A549 (cell line): ENCODE measurements around the gene ELMO2. TPM values are rescaled to one million over a fixed set of nuclear protein-coding genes. Genes with fewer than 3 reads are reported as not detected.
A peak's percentile ranks its signal among the peaks of the same experiment; 100 is the strongest.

Experiments
- ATAC-seq, 2 experiments: fragments of 200-7000 bp in 1 of 2; fragments of >200 bp in 1 of 2; cut with Nextera tagmentation in 1 of 2; cut with Tn5 transposase in 1 of 2; 3 replicates each; pipeline versions ENCODE4 v1.8.0 to v1.9.1; 2018 to 2020; ENCODE audit warnings: mild to moderate bottlenecking in 1 of 2, moderate library complexity in 1 of 2
- CTCF ChIA-PET: fragments of 300-600 bp; sonication (Branson Sonifier 250); formaldehyde crosslinking; extraction: SDS; loops from one replicate; lab custom pipeline; 2021; ENCODE audit warnings: antibody characterized with exemption, inconsistent platforms; lab: Yijun Ruan, JAX
- POLR2A ChIA-PET: fragments of 350-600 bp; formaldehyde crosslinking; extraction: SDS; loops from one replicate; lab custom pipeline; 2021; ENCODE audit warnings: antibody characterized with exemption, inconsistent platforms; lab: Yijun Ruan, JAX
- DNase-seq, 2 experiments: peaks; one replicate each; pipeline versions ENCODE4 v3.0.0 to v3.0.0-alpha.2; 2011 to 2016; ENCODE audit warnings: low read depth in 1 of 2, low spot score in 1 of 2
- FAIRE-seq: peaks from 2 replicates; lab custom pipeline; 2011; peaks lifted over from hg19 to GRCh38; lab: Jason Lieb, UNC
- H3K27ac ChIP-seq, 2 experiments: fragments of >200 bp; sonication (Bioruptor Twin); formaldehyde crosslinking; 3 replicates each; pipeline ENCODE4 v1.5.1; 2016 to 2017
- H3K4me1 ChIP-seq: fragments of >200 bp; sonication (Bioruptor Twin); formaldehyde crosslinking; 3 replicates; pipeline ENCODE4 v1.6.1; 2016
- H3K4me2 ChIP-seq: fragments of >200 bp; sonication (Bioruptor Twin); formaldehyde crosslinking; 3 replicates; pipeline ENCODE4 v1.6.1; 2016
- H3K4me3 ChIP-seq: fragments of >200 bp; sonication (Bioruptor Twin); formaldehyde crosslinking; 3 replicates; pipeline ENCODE4 v1.5.1; 2016
- H3K9me3 ChIP-seq: fragments of >200 bp; sonication (Bioruptor Twin); formaldehyde crosslinking; 3 replicates; pipeline ENCODE4 v1.6.1; 2016
- CEBPB ChIP-seq, 2 experiments: fragments of >200 bp in 1 of 2; sonication (Bioruptor Twin) in 1 of 2; formaldehyde crosslinking in 1 of 2; IDR thresholded peaks; 2 replicates each; pipeline ENCODE4 v1.6.1; 2012 to 2016
- CHD4 ChIP-seq: fragments of 200-600 bp; sonication (generic); IDR thresholded peaks from 2 replicates; pipeline ENCODE4 v1.6.1; 2016; ENCODE audit warnings: antibody characterized with exemption, mild to moderate bottlenecking, borderline replicate concordance
- EHF ChIP-seq: fragments of 250-450 bp; sonication (Bioruptor Pico); IDR thresholded peaks from 2 replicates; pipeline ENCODE4 v1.5.0; 2020; ENCODE audit warnings: mild to moderate bottlenecking
- EHMT2 ChIP-seq: fragments of 200-600 bp; sonication (generic); IDR thresholded peaks from 2 replicates; pipeline ENCODE4 v1.6.1; 2016; ENCODE audit warnings: antibody characterized with exemption, low read depth, mild to moderate bottlenecking, moderate library complexity
- EP300 ChIP-seq, 2 experiments: fragments of >200 bp; sonication (Bioruptor Twin); formaldehyde crosslinking; IDR thresholded peaks; 2 replicates in 1 of 2; 3 replicates in 1 of 2; pipeline ENCODE4 v1.6.1; 2016 to 2017
- ESRRA ChIP-seq: fragments of 150-350 bp; IDR thresholded peaks from 2 replicates; pipeline ENCODE4 v1.6.1; 2014; ENCODE audit warnings: mild to moderate bottlenecking, low read length, borderline replicate concordance
- FOSB ChIP-seq: fragments of 250-450 bp; sonication (Bioruptor Pico); IDR thresholded peaks from 2 replicates; pipeline ENCODE4 v1.5.0; 2020; ENCODE audit warnings: mild to moderate bottlenecking, moderate library complexity
- FOXS1 ChIP-seq: fragments of 250-450 bp; sonication (Bioruptor Pico); IDR thresholded peaks from 2 replicates; pipeline ENCODE4 v1.5.0; 2020; ENCODE audit warnings: mild to moderate bottlenecking, moderate library complexity
- HEYL ChIP-seq: fragments of 250-450 bp; sonication (Bioruptor Pico); IDR thresholded peaks from 2 replicates; pipeline ENCODE4 v1.8.0; 2021; ENCODE audit warnings: mild to moderate bottlenecking, moderate library complexity
- HOXA7 ChIP-seq: fragments of 250-450 bp; sonication (Bioruptor Pico); IDR thresholded peaks from 2 replicates; pipeline ENCODE4 v1.5.0; 2020; ENCODE audit warnings: mild to moderate bottlenecking, moderate library complexity
- HOXB13 ChIP-seq: fragments of 250-450 bp; sonication (Bioruptor Pico); IDR thresholded peaks from 2 replicates; pipeline ENCODE4 v1.5.0; 2020; ENCODE audit warnings: low read depth, mild to moderate bottlenecking, moderate library complexity
- JUN ChIP-seq, 2 experiments: fragments of >200 bp; sonication (Bioruptor Twin); formaldehyde crosslinking; IDR thresholded peaks; 2 replicates in 1 of 2; 3 replicates in 1 of 2; pipeline ENCODE4 v1.6.1; 2016 to 2017
- NFE2L2 ChIP-seq: fragments of 150-350 bp; conservative IDR thresholded peaks from 2 replicates; pipeline ENCODE4 v1.6.1; 2014; ENCODE audit warnings: low read length
- PHF8 ChIP-seq: fragments of 200-600 bp; sonication (generic); IDR thresholded peaks from 2 replicates; pipeline ENCODE4 v1.6.1; 2016; ENCODE audit warnings: low read depth, mild to moderate bottlenecking, antibody characterized with exemption, moderate library complexity, borderline replicate concordance
- POLR2A ChIP-seq: IDR thresholded peaks from 2 replicates; pipeline ENCODE4 v1.6.1; 2012; ENCODE audit warnings: mild to moderate bottlenecking, low read length
- POLR2AphosphoS2 ChIP-seq: conservative IDR thresholded peaks from 2 replicates; pipeline ENCODE4 v1.6.1; 2012; ENCODE audit warnings: low read length, improper control_type of control experiment, inconsistent platforms
- RAD21 ChIP-seq, 2 experiments: fragments of >200 bp in 1 of 2; sonication (Bioruptor Twin) in 1 of 2; formaldehyde crosslinking in 1 of 2; IDR thresholded peaks in 1 of 2; conservative IDR thresholded peaks in 1 of 2; 2 replicates in 1 of 2; 3 replicates in 1 of 2; pipeline ENCODE4 v1.6.1; 2012 to 2018; ENCODE audit warnings: inconsistent platforms in 1 of 2
- RARB ChIP-seq: fragments of 250-450 bp; sonication (Bioruptor Pico); IDR thresholded peaks from 2 replicates; pipeline ENCODE4 v1.8.0; 2021; ENCODE audit warnings: mild to moderate bottlenecking, moderate library complexity
- RCOR1 ChIP-seq: fragments of 150-350 bp; IDR thresholded peaks from 2 replicates; pipeline ENCODE4 v1.6.1; 2014; ENCODE audit warnings: antibody characterized with exemption, low read length, low read depth
- SMC3 ChIP-seq: fragments of >200 bp; sonication (Bioruptor Twin); formaldehyde crosslinking; IDR thresholded peaks from 3 replicates; pipeline ENCODE4 v1.6.1; 2018; ENCODE audit warnings: inconsistent platforms
- SREBF2 ChIP-seq: fragments of 450-650 bp; IDR thresholded peaks from 2 replicates; pipeline ENCODE4 v1.6.1; 2014; ENCODE audit warnings: mild to moderate bottlenecking, moderate library complexity
- TFCP2L1 ChIP-seq: fragments of 250-450 bp; sonication (Bioruptor Pico); IDR thresholded peaks from 2 replicates; pipeline ENCODE4 v1.5.0; 2021; ENCODE audit warnings: mild to moderate bottlenecking
- ZFP36 ChIP-seq: fragments of 450-650 bp; IDR thresholded peaks from 2 replicates; pipeline ENCODE4 v1.6.1; 2014; ENCODE audit warnings: borderline replicate concordance; ENCODE audit not compliant: partially characterized antibody
- ZNF302 ChIP-seq: fragments of 250-450 bp; sonication (Bioruptor Pico); IDR thresholded peaks from 2 replicates; pipeline ENCODE4 v1.9.0; 2021; ENCODE audit warnings: inconsistent platforms, mild to moderate bottlenecking, moderate library complexity
- ZSCAN20 ChIP-seq: fragments of 250-450 bp; sonication (Bioruptor Pico); IDR thresholded peaks from 2 replicates; pipeline ENCODE4 v1.8.0; 2022; ENCODE audit warnings: mild to moderate bottlenecking, moderate library complexity
- WGBS: methylation state at CpG from one replicate; pipeline ENCODE4 v1.1.6; 2017; ENCODE audit errors: missing lambda C conversion rate; 5-methylcytosine and 5-hydroxymethylcytosine counted together
- polyA plus RNA-seq, 4 experiments: library from polyadenylated mRNA; depleted of rRNA in 3 of 4; stranded (reverse); fragments of >200 nt; fragmentation: RNase III in 1 of 4; extraction: RNeasy Plus Mini Kit Qiagen cat#74134 plus additional on column Dnase treatment in 1 of 4; gene quantifications; 2 replicates in 3 of 4; 3 replicates in 1 of 4; pipeline ENCODE4 v1.2.3, GENCODE V29; 2011 to 2017
- TF ChIP-seq, protein P1 (sequence below): IDR thresholded peaks from 2 replicates; pipeline ENCODE4 v1.6.1; 2012
- TF ChIP-seq, protein P2 (sequence below): fragments of 200-600 bp; sonication (generic); IDR thresholded peaks from 2 replicates; pipeline ENCODE4 v1.6.1; 2016; ENCODE audit warnings: antibody characterized with exemption, mild to moderate bottlenecking, moderate library complexity
- TF ChIP-seq, protein P3 (sequence below): fragments of 450-650 bp; IDR thresholded peaks from 2 replicates; pipeline ENCODE4 v1.6.1; 2014; ENCODE audit warnings: antibody characterized with exemption
- TF ChIP-seq, protein P4 (sequence below): fragments of 150-350 bp; IDR thresholded peaks from 2 replicates; pipeline ENCODE4 v1.6.1; 2014; ENCODE audit warnings: low read depth, mild to moderate bottlenecking, low read length
- TF ChIP-seq, protein P5 (sequence below): fragments of >200 bp; sonication (Bioruptor Twin); formaldehyde crosslinking; IDR thresholded peaks from 2 replicates; pipeline ENCODE4 v1.6.1; 2016
- TF ChIP-seq, protein P6 (sequence below): fragments of >200 bp; sonication (Bioruptor Twin); formaldehyde crosslinking; IDR thresholded peaks from 3 replicates; pipeline ENCODE4 v1.6.1; 2016

The ELMO2 gene
- polyA plus RNA-seq, 2 of the 4 experiments (the other 2 are of a cell fraction), result 23.4 to 25.1 TPM

DNA sequence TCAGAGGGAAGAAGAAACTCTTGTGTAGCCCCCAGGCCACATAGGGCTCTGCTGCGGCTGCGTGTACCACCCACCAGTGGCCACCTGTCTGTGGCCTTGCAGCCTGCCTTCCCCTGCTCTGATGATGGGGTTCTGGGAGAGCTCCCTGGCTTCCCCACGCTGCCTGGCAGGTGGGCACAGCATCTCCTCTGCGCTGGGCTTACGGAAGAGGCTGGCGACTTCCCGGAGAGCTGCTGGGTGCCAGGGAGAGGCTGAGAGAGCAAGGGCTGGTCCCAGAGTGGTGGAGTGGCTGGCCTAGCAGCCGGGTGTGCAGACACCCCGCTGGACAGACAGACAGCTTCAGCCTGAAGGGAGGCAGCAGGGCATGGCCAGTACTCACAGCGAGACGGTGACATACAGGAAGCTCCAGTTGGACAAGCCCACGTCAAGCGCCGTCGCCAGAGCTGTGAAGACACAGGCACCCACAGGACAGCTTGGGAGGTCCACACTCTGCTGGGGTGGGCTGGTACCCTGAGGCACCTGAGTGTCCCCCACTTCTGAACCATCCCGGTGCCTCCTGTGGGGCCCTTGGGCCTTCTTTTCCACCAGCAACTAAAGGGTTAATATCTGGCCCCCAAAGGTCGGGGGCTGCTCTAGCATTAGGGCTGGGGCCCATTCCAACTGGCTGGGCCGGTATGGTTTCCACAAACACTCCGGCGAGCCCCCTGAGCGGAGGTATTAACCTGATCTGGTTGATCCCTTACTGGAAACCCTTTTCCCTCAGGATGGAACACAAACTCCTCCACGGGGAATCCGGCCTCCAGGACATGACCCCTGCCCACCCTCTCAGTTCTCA lies 50.0 kb downstream of the ELMO2 start:
- no peak for TF ChIP-seq CHD4
- TF ChIP-seq PHF8, result no peak
- TF ChIP-seq RARB, result no peak
- TF ChIP-seq HEYL (CRISPR knock-in tag), result no peak
- TF ChIP-seq SREBF2, result no peak
- no peak for TF ChIP-seq ZSCAN20 (CRISPR knock-in tag)
- no peak for TF ChIP-seq RAD21 (conservative IDR thresholded peaks at IDR 0.05 in 1 of 2, IDR thresholded peaks at IDR 0.05 in 1 of 2)
- TF ChIP-seq ZNF302 (CRISPR knock-in tag), result no peak
- no peak for TF ChIP-seq SMC3
- no peak for TF ChIP-seq EHMT2
- TF ChIP-seq, protein P1, sequence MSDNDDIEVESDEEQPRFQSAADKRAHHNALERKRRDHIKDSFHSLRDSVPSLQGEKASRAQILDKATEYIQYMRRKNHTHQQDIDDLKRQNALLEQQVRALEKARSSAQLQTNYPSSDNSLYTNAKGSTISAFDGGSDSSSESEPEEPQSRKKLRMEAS, result no peak
- no peak for TF ChIP-seq CEBPB (IDR thresholded peaks at IDR 0.05)
- TF ChIP-seq FOSB, result no peak
- TF ChIP-seq, protein P2, sequence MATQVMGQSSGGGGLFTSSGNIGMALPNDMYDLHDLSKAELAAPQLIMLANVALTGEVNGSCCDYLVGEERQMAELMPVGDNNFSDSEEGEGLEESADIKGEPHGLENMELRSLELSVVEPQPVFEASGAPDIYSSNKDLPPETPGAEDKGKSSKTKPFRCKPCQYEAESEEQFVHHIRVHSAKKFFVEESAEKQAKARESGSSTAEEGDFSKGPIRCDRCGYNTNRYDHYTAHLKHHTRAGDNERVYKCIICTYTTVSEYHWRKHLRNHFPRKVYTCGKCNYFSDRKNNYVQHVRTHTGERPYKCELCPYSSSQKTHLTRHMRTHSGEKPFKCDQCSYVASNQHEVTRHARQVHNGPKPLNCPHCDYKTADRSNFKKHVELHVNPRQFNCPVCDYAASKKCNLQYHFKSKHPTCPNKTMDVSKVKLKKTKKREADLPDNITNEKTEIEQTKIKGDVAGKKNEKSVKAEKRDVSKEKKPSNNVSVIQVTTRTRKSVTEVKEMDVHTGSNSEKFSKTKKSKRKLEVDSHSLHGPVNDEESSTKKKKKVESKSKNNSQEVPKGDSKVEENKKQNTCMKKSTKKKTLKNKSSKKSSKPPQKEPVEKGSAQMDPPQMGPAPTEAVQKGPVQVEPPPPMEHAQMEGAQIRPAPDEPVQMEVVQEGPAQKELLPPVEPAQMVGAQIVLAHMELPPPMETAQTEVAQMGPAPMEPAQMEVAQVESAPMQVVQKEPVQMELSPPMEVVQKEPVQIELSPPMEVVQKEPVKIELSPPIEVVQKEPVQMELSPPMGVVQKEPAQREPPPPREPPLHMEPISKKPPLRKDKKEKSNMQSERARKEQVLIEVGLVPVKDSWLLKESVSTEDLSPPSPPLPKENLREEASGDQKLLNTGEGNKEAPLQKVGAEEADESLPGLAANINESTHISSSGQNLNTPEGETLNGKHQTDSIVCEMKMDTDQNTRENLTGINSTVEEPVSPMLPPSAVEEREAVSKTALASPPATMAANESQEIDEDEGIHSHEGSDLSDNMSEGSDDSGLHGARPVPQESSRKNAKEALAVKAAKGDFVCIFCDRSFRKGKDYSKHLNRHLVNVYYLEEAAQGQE, result no peak
- TF ChIP-seq, protein P3, sequence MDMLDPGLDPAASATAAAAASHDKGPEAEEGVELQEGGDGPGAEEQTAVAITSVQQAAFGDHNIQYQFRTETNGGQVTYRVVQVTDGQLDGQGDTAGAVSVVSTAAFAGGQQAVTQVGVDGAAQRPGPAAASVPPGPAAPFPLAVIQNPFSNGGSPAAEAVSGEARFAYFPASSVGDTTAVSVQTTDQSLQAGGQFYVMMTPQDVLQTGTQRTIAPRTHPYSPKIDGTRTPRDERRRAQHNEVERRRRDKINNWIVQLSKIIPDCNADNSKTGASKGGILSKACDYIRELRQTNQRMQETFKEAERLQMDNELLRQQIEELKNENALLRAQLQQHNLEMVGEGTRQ, result no peak
- TF ChIP-seq ESRRA, result no peak
- no peak for TF ChIP-seq JUN (IDR thresholded peaks at IDR 0.05)
- TF ChIP-seq EP300 (IDR thresholded peaks at IDR 0.05), result no peak
- TF ChIP-seq HOXA7 (CRISPR knock-in tag), result no peak
- TF ChIP-seq TFCP2L1 (CRISPR knock-in tag), result no peak
- H3K4me3 ChIP-seq, result no peak overlapping the region
- H3K9me3 ChIP-seq, result no peaks in the 10 kb centered on the region
- ATAC-seq (peak in 1 of 2 experiments; percentile 13; a peak in 2 of 6 replicates), DNase-seq (no peak), FAIRE-seq (no peak)
- H3K27ac ChIP-seq, result no peak overlapping the region
- POLR2A ChIA-PET, result interaction anchor here (1.3 kb wide), 1 partner anchor 8 kb away, joined by 10 read pairs; no protein-coding TSS in a partner anchor
- CTCF ChIA-PET, result interaction anchor here (0.8 to 2.9 kb wide), 4 partner anchors 48 to 224 kb away, joined by 4 to 10 read pairs (median 4); partner anchors contain the start of gene CDH22
- no peaks in the 10 kb centered on the region for H3K4me1 ChIP-seq
- WGBS, result 85% methylated on average over 18 of the region's 23 CpGs
- no peak overlapping the region for H3K4me2 ChIP-seq

DNA sequence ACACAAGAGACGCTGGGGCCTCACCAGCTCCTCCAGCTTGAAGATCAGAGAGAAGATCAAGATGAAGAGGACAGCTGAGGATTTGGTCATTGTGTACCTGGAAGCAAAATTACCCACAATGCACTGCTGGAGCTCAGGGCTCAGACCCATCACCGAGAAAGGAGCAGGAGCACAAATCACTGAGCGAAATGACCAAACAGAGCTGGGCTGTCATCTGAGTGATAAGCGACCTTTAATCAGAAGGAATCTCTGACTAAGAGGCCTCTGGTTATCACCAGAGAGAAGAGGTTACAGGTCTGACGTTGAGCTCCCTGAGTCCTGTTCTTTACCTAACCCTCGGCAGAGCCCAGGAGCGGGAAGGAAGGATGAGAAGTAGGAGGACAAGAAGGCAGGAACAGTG lies 50.6 kb downstream of the ELMO2 start:
- Histone ChIP-seq H3K4me3 (no peak overlapping the region), H3K4me1 (peaks cover 5% of the 10 kb centered on the region), H3K4me2 (no peak overlapping the region), H3K9me3 (no peaks in the 10 kb centered on the region), H3K27ac (no peak overlapping the region)
- ATAC-seq, result no peak
- no peak for FAIRE-seq
- no peak for DNase-seq
- CTCF ChIA-PET, result interaction anchor here (0.8 to 1.5 kb wide), 3 partner anchors 47 to 224 kb away, joined by 4 to 5 read pairs (median 4); partner anchors contain the start of gene CDH22
- 84% methylated on average over 7 of the region's 7 CpGs for WGBS
- POLR2A ChIA-PET, result interaction anchor here (1.3 kb wide), 1 partner anchor 8 kb away, joined by 10 read pairs; no protein-coding TSS in a partner anchor
- TF ChIP-seq RAD21 (conservative IDR thresholded peaks at IDR 0.05 in 1 of 2, IDR thresholded peaks at IDR 0.05 in 1 of 2) (no peak), EHF (no peak), ZSCAN20 (CRISPR knock-in tag) (no peak), FOXS1 (CRISPR knock-in tag) (no peak), RCOR1 (no peak), POLR2A (no peak), HOXB13 (CRISPR knock-in tag) (no peak), HOXA7 (CRISPR knock-in tag) (no peak), POLR2AphosphoS2 (no peak), NFE2L2 (no peak), ZFP36 (no peak)
- TF ChIP-seq, protein P4, sequence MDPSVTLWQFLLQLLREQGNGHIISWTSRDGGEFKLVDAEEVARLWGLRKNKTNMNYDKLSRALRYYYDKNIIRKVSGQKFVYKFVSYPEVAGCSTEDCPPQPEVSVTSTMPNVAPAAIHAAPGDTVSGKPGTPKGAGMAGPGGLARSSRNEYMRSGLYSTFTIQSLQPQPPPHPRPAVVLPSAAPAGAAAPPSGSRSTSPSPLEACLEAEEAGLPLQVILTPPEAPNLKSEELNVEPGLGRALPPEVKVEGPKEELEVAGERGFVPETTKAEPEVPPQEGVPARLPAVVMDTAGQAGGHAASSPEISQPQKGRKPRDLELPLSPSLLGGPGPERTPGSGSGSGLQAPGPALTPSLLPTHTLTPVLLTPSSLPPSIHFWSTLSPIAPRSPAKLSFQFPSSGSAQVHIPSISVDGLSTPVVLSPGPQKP, result no peak
- TF ChIP-seq, protein P5, sequence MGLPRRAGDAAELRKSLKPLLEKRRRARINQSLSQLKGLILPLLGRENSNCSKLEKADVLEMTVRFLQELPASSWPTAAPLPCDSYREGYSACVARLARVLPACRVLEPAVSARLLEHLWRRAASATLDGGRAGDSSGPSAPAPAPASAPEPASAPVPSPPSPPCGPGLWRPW, result no peak
- TF ChIP-seq, protein P6, sequence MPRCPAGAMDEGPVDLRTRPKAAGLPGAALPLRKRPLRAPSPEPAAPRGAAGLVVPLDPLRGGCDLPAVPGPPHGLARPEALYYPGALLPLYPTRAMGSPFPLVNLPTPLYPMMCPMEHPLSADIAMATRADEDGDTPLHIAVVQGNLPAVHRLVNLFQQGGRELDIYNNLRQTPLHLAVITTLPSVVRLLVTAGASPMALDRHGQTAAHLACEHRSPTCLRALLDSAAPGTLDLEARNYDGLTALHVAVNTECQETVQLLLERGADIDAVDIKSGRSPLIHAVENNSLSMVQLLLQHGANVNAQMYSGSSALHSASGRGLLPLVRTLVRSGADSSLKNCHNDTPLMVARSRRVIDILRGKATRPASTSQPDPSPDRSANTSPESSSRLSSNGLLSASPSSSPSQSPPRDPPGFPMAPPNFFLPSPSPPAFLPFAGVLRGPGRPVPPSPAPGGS, result no peak
